ENCODE data around the gene TAF12.

The TAF12 gene

GRCh38 chr1:28642056-28642846, 616 bp downstream of the TAF12 start:
- no peak for DNase-seq (ENCODE audit: low read depth)
- peak overlapping the region; percentile 82 for H3K4me3 ChIP-seq (ENCODE audit: low read depth, low read length)
- no peak for TF ChIP-seq CTCF (IDR thresholded peaks at IDR 0.05; ENCODE audit: insufficient read depth, low read depth, low read length, missing control alignments)

- peak; percentile 62 for DNase-seq (ENCODE audit: low read depth)
Observed at GRCh38 chr1:28640766-28641165, 2.1 kb downstream of the TAF12 start.

GRCh38 chr1:28632560-28632959, 10.3 kb downstream of the TAF12 start:
- no peak for TF ChIP-seq CTCF (IDR thresholded peaks at IDR 0.05; ENCODE audit: insufficient read depth, low read depth, low read length, missing control alignments)
- DNase-seq (ENCODE audit: low read depth), result no peak
- no peak overlapping the region for H3K4me3 ChIP-seq (ENCODE audit: low read depth, low read length)

More at GRCh38 chr1:28640766-28641165, 2.1 kb downstream of the TAF12 start:
- H3K4me3 ChIP-seq (ENCODE audit: low read depth, low read length), result no peak overlapping the region
- peak; percentile 44 for TF ChIP-seq CTCF (IDR thresholded peaks at IDR 0.05; ENCODE audit: insufficient read depth, low read depth, low read length, missing control alignments)

GRCh38 chr1:28631713-28632112, 11.2 kb downstream of the TAF12 start:
- no peak overlapping the region for H3K4me3 ChIP-seq (ENCODE audit: low read depth, low read length)
- DNase-seq (ENCODE audit: low read depth), result peak; percentile 50
- TF ChIP-seq CTCF (IDR thresholded peaks at IDR 0.05; ENCODE audit: insufficient read depth, low read depth, low read length, missing control alignments), result no peak

- no peak for TF ChIP-seq CTCF (IDR thresholded peaks at IDR 0.05; ENCODE audit: insufficient read depth, low read depth, low read length, missing control alignments)
- DNase-seq (ENCODE audit: low read depth), result no peak
- no peak overlapping the region for H3K4me3 ChIP-seq (ENCODE audit: low read depth, low read length)
Observed at GRCh38 chr1:28613175-28613574, 29.7 kb downstream of the TAF12 start.

- H3K4me3 ChIP-seq (ENCODE audit: low read depth, low read length), result no peak overlapping the region
- TF ChIP-seq CTCF (IDR thresholded peaks at IDR 0.05; ENCODE audit: insufficient read depth, low read depth, low read length, missing control alignments), result no peak
Observed at GRCh38 chr1:28606771-28607170, 36.1 kb downstream of the TAF12 start.

GRCh38 chr1:28604962-28605361, 37.9 kb downstream of the TAF12 start:
- TF ChIP-seq CTCF (IDR thresholded peaks at IDR 0.05; ENCODE audit: insufficient read depth, low read depth, low read length, missing control alignments), result no peak
- DNase-seq (ENCODE audit: low read depth), result no peak
- H3K4me3 ChIP-seq (ENCODE audit: low read depth, low read length), result no peak overlapping the region

More at GRCh38 chr1:28606771-28607170, 36.1 kb downstream of the TAF12 start:
- DNase-seq (ENCODE audit: low read depth), result no peak
